DMS 273 (cell line): ENCODE data around the gene TWF2.

ENCODE experiments used
- DNase-seq: peaks from one replicate; lab custom pipeline; 2025; ENCODE audit not compliant: unreplicated experiment; lab: John Stamatoyannopoulos, UW

The TWF2 gene

DNA sequence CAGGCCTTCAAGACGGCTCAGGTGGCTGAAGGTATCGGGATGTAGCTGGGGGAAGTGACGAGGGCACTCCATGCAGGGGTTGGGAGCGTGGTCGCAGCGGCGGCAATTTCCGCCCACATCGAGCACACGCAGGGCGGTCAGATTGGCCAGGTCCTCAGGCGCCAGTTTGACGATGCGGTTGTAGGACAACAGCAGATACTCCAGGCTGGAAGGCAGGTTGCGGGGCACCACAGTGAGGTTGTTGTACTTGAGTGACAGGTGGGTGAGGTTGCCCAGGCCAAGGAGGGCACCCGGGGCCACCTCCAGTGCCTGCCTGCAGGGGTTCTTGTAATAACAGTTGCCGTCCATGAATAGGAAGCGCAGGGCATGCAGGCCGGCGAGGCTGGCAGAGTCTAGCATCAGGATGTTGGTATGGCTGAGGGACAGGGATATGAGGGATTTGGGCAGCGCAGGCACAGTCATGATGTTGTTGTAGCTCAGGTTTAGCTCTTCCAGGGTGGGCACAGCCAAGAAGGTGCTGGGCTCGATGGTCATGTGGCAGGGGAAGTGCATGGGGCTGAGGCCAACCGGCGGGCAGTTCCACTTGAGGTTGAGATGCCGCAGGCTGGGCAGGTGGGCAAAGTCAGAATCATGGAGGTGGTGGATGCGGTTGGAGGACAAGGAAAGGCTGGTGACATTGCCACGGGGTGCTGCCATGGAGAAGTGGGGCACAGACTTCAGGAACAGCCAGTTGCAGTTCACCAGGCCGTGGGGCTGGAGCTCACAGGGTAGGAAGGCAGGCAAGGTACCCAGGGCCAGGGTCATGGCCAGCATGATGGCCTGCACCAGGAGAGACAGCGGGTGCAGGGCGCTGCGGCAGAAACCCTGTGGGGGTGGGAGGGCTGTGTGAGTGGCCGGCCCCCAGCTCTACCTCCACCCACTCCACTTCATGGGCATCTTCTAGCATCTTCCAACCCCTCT lies 15.2 kb downstream of the TWF2 start:
- no peak for DNase-seq

DNA sequence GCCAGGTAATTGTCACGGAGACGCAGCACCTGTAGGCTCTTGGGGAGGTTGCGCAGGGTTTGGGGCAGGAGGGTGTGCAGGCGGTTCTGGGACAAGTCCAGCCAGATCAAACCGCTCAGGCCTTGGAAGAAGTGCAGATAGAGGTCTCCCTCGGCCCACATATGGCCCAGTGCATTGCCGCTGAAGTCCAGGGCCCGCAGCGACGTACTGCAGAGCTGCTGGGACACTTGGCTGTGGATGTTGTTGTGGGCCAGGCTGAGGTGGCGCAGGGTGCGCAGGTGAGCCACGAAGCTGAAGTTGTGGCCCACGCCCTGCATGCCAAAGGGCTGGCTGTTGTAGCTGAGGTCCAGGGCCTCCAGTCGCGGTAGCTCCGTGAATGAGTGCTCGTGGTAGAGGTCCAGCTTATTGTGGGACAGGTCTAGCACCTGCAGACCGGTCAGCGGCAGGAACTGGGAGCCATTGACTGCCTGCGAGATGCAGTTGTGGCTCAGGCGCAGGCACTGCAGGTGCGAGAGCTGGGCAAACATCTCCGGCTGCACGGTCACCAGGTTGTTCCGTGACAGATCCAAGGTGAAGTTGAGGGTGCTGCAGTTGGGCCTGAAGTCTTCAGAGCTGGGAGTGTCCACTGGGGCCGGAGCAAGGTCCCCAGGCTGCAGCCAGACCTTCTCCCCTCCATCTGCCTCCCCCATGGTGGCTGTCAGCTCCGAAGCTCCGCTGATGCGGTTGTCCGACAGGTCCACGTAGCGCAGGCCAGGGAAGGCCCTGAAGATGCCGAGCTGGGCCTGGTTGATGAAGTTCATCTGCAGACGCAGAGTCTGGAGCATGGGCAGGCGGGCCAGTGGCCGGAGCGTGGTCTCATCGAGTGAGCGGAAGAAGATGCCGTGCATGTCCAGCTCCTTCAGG lies 16.4 kb downstream of the TWF2 start:
- no peak for DNase-seq

DNA sequence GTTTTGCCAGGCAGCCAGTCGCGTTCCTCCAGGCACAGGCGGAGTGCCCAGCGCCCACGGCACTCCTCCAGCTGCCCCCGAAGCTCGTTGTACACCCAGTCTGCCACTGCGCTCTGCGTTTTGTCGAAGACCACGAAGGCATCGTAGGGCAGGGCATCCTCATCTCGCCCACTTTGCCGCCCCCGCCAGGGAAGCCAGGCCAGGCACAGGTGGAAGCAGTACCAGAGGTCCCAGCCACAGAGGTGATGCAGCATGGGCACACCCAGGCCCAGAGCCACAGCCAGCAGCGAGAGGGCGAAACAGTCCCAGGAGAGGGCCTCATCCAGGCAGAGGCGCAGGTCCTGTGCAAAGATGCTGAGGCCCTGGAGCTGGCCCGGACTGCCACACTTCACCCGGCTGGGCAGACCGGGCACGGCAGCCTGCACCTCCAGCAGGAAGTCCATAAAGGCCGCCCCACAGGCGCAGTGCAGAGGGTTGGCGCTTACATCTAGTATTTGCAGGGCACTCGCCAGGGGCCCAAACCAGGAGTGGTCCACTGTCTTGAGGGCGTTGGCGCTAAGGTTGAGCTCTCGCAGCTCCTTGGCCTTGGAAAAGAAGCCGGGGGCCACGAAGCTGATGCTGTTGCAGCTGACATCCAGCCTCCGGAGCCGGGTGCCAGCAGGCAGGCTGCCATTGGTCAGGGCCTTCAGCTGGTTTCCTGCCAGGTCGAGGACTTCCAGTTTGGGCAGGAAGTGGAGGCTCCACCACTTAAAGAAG lies 17.2 kb downstream of the TWF2 start:
- no peak for DNase-seq

DNA sequence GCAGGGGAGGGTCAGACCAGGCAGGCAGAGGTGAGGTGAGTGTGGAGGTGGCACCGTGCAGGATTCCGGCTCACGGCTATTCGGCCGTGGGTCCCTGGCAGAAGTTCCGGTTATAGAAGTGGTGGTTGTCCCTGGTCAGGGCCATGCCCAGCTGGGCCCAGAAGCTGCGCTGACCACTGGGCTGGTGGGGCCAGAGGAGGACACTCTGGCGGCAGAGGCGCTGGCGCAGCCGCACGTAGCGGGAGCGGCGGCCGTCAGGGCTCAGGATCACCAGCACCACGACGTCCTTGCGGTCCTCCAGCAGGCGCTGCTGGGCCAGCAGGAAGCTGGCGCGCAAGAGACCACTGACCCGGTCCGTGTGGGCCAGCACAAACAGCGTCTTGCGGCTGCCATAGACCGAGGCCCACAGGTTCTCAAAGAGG lies 17.8 kb downstream of the TWF2 start:
- no peak for DNase-seq

DNA sequence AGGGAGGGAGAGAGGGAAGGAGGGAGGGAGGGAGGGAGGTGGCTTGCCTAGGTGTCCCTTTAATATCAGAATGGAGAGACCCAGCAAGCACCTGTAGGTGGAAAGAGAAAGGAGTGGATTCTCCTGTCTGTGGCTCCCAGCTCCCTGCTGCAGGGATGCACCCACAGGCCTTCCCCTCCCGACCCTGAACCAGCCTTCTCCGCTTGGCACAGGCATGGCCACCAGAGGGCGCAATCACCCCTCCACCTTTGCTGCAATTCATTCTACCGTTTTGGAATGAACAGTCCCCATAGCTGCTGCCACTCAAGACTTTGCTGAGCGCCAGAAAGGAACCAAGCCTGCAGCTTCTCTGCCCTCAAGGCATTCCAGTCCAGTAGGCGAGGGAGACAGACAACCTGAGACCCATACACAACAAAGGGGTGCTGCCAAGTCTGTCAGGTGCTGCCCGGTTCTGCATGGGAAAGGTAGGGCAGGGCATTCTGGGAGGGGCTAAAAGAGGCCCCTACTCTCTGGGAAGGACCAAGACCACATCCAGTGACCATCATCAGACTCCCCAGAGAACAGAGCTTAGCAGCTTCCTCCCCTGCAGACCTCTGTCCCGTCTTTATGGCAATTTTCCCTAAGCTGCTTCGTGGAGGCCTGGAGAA lies 18.5 kb downstream of the TWF2 start:
- DNase-seq = peak; percentile 85

DNA sequence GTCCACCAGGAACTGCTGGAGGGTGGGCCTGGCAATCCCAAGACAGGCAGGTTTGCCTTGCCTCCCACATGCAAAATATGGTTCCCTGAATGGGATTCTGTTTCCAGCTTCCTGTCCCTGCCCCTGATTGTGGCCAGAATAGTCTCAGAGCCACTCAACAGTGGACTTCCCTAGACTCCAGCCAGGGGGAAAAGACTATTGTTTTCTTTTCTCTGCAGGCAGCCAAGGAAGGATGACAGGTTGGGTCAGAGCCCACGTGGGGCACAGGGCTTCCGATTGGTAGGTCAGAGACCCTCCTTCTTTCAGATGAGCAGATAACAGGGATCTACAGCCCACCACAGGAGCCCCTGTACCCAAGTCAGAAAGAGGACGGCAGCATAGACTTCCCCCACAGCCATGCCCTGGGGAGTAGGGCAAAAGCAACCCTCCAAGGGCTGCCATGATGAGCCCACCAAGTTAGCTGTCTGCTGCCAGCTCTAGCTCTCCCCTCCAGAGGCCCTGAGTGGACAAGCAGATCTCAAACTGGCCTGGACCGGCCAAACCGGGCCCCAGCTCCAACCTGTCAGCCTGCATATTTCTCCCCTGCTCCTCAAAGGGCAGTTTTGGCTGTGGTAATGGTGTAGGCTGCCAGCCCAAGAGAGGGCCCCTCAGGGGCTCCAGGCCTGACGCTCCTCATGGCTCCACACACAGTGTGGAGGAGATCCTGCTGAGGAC lies 19.9 kb downstream of the TWF2 start:
- no peak for DNase-seq

DNA sequence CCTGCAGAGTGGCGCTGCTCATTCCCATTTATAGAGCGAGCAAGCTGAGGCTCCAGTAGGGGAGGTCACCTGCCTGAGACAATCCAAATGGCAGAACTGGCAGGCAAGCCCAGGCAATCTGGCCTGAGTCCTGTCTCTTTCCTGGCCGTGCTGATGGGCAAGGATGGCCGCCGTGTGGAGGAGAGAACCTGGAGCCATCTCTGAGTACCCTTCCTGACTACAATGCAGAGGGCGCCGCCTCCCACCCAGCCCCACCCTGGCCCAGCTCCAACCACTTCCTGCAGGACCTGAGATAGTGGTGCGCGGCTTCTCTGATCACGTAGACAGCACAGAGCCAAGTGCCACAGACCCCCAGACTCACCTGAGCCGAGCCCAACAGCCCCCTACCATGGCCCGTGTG lies 20.5 kb downstream of the TWF2 start:
- no peak for DNase-seq

DNA sequence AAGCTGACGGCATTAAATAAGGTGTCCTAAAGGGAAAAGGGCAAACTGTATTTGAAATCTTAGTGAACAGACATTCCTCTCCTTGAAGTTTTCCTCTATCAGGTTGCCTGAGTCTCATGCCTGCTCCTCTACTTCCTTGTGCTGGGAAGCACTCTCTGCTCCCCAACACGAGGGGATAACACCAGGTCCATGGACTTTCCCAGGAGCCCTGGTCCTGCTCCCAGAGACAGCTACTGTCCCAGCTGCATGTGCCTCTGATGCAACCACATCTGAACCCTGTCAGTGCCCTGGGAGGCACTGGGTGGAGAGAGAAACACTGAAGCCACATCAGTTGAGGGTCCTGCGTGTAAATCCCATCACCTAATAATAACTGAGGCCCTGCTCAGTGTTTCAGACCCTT lies 20.9 kb downstream of the TWF2 start:
- DNase-seq = no peak

DNA sequence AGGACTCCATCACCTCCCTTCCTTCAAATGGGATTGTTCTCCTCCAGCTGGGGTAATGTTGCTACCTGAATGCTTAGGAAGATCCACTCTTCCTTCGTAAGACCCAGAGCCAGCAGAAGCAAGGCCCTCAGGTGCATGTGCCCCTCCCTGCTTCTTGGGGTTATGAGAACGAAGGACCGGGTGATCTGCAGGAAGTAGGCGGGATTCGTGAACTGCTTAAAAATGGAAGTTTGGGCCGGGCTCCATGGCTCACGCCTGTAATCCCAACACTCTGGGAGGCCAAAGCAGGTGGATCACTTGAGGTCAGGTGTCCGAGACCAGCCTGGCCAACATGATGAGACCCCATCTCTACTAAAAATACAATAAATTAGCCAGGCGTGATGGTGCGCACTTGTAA lies 21.6 kb downstream of the TWF2 start:
- DNase-seq = no peak

DNA sequence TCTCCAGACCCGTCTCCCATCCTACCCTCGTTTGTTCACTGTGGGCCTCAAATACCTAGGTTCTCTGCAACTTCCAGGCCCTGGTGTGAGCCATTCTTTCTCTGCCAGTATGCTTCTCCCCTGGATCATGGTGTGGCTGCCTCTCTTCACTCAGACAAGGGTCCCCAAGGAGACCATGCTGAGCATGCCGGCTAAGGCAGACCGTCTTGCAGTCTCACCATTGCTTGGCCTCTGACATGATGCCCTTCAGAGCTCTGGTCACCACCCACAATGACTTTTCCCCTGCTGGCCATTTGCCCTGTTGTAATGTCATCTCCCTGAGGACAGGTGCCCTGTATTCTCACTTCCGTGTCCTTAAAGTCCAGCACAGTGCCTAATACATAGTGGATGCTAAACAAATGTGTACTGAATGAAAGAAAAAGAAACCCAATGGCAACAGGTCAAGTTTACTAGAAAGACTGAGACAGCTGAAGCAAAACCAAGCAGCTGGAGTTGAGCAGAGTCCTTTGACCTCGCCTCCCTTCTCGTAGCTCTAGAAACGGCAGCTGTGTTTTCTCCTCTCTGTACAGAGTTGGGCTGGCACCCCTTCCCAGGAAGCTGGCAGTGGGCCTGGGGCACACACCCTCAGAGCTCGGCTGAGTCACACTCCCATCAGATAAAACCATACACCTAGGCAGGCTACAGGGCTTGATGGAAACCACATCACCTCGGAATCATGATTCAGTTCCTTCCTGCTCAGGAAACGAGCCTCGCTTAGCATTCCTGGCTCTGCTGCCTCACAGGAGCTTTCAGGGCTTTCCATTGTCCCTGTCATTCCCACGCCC lies 22.2 kb downstream of the TWF2 start:
- DNase-seq = peak; percentile 58

DNA sequence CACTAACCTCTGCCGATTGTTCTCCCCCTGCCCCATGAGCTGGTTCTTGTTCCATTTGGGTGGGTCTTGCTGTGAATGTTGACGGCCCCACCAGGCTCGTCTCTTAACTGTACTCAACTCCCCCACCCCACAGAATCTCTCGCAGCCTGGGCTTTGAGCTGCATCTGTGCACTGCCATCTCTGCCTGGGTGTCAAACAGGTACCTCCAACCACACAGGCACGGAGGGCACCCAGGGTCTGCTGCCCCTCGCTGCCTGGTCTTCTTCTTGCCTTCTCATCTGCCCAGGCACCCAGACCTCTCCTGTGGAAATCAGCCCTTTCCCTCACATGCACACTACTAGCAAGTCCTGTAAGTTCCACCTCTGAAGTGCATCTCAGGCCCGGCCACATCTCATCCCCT lies 23.6 kb downstream of the TWF2 start:
- DNase-seq = no peak

DNA sequence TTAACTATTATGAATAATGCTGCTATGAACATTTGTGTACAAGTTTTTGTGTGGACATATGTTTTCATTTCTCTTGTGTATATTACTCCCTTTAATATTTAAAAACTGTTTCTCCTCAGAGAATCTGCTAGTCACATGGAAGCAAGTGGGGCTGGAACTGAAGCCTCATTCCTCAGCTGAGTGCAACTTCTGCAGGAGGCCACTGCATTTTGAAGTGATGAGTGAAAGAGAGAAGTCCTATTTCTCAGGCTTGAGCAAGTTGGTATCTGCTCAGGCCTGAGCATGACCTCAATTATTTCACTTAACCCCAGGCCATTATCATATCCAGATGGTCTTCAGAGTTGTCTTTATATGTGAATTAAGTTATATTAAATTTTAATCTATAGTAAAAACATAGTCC lies 25.1 kb downstream of the TWF2 start:
- DNase-seq = no peak

DNA sequence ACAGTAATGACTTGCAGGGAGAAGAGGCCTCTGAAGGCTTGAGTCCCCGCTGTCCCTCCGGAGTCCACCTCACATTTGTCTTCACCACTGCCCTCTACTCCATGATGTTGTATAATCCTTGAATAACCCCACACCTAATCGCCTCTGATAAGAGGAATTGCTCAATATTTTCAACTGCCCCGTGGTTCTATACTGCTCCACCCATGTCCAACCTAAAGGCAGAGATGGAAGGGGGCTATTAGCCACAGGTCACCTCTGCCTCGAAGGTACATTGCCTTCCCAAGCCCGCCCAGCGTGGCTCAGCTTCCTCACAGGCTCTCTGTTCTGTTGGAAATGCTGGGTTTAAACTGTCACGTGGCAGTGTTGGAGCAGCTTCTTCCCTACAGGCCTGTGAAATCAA lies 26.0 kb downstream of the TWF2 start:
- DNase-seq = no peak

DNA sequence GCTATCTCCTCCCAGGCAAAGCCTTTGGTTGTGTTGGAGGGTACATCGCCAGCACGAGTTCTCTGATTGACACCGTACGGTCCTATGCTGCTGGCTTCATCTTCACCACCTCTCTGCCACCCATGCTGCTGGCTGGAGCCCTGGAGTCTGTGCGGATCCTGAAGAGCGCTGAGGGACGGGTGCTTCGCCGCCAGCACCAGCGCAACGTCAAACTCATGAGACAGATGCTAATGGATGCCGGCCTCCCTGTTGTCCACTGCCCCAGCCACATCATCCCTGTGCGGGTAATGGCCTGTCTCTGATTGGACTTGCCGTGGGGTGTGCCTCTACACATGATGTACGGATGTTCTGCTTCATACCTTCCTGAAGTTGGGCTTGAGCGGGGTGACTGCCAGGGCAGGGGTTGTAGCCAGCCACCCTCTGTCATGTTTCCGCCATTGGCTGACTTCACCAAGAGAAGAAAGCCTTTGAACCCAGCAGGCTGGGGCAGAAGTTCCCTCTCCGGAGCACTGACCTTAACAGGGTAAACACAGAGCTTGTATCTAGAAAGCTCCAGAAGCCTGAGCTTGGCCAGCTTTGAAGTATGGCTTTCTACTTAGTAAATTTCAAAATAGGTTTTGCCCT lies 27.6 kb downstream of the TWF2 start:
- no peak for DNase-seq

DNA sequence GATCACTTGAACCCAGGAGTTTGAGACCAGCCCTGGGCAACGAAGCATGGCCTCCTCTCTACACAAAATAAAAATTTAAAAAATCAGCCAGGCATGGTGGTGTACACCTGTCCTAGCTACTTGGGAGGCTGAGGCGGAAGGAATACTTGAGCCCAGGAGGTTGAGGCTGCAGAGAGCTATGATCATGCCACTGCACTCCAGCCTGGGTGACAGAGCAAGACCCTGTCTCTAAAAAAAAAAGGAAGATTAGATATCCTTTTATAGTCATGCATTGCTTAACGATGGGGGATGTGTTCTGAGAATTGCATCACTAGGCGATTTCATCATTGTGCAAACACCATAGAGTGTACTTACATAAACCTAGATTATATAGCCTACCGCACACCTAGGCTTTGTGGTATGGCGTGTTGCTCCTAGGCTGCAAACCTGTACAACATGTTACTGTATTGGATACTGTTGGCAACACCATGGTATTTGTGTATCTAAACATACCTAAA lies 28.4 kb downstream of the TWF2 start:
- DNase-seq = no peak

DNA sequence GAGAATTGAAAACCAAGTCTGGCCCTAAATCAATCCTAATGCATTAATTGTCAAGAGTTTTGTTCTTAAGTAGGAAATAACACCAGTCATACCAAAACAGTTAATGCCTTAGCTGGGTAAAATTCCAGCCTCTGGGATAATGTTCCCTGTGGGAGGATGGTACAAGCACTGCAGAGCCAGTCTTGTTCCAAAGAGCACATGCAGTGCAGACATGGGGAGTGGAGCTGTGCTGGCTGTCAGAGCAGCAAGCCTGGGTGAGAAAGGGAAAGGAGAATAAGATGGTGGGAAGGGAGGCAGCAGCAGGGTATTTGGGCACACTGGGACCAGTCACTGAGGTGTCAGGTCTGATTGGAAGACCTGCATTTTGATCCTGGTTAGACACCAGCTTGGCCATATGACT lies 28.9 kb downstream of the TWF2 start:
- DNase-seq = no peak

DNA sequence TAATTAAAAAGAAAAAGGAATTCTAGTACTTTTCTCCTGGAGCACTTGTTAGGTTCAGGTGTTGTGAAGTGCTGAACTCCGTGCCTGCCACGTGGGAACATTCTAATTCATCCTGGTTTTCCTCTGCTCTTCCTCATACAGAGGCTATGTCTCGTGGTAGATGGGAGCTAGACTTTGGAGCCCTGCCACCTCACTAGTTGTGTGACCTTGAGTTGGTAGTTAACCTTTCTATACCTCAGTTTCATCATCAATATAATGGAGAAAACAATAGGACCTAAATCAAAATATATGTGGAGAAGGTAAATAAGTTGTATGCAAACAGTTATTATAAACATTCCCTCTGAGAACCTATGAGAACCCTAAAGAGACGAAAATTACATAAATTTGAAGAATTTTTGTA lies 30.4 kb downstream of the TWF2 start:
- DNase-seq = no peak

DNA sequence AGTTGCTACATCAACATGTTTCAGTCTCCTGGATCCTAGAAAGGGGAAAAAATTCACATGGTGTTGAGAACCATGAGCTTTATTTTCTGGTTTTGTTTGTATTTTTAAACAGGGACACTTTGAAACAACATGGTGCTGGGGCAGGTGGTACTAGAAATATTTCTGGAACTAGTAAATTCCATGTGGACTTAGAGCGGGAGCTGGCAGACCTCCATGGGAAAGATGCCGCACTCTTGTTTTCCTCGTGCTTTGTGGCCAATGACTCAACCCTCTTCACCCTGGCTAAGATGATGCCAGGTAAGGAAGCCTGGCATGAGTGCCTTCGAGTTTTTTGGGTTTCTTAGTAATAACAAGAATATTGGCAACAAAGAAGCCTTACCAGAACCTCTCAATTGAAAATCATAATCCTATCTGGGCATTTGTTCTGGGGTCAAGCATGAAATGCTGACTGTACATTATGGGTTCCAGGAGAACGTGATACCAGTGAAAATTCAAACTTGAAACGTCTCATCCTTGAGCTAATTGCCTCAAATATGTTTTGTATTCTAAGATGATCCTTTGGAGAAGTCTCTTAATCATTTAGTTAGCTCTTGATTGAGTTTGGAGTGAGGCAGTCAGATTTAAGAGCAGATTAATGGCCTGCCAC lies 33.1 kb downstream of the TWF2 start:
- DNase-seq = no peak
